Muscle layer of duodenum (tissue), 2 donors: Measurements from ENCODE around the gene FOSB.

ENCODE experiments used
- H3K27ac ChIP-seq: one replicate; pipeline ENCODE4 v1.7.0; 2013; ENCODE audit warnings: mild to moderate bottlenecking, low read length
- H3K27me3 ChIP-seq: one replicate; pipeline ENCODE4 v1.7.0; 2013; ENCODE audit warnings: low read depth, mild to moderate bottlenecking, control low read depth, low read length
- H3K36me3 ChIP-seq, 2 donors: one replicate each; pipeline ENCODE4 v1.7.0; 2013; ENCODE audit warnings: low read length in 2 of 2, control low read depth in 1 of 2, mild to moderate bottlenecking in 1 of 2; ENCODE audit not compliant: insufficient read depth in 2 of 2, control insufficient read depth in 1 of 2
- H3K4me1 ChIP-seq, 2 donors: one replicate each; pipeline ENCODE4 v1.7.0; 2013; ENCODE audit warnings: low read length in 2 of 2, mild to moderate bottlenecking in 2 of 2, control low read depth in 1 of 2, moderate library complexity in 1 of 2; ENCODE audit not compliant: insufficient read depth in 2 of 2, control insufficient read depth in 1 of 2
- H3K4me3 ChIP-seq, 2 donors: one replicate each; pipeline ENCODE4 v1.7.0; 2013; ENCODE audit warnings: low read length in 2 of 2, low read depth in 1 of 2, mild to moderate bottlenecking in 1 of 2
- H3K9me3 ChIP-seq, 2 donors: one replicate each; pipeline ENCODE4 v1.7.0; 2013; ENCODE audit warnings: low read length in 2 of 2, control low read depth in 1 of 2, mild to moderate bottlenecking in 1 of 2; ENCODE audit not compliant: control insufficient read depth in 1 of 2
- donor health status: healthy.

The FOSB gene

GRCh38 chr19:45488708-45489107, 20.9 kb downstream of the FOSB start:
- H3K27ac ChIP-seq = no peak overlapping the region
- no peaks in the 10 kb centered on the region for H3K27me3 ChIP-seq
- H3K9me3 ChIP-seq = no peaks in the 10 kb centered on the region
- no peak overlapping the region for H3K4me3 ChIP-seq
- H3K36me3 ChIP-seq = no peaks in the 10 kb centered on the region
- peaks cover 0 to 13% of the 10 kb centered on the region in 2 donors for H3K4me1 ChIP-seq

GRCh38 chr19:45489216-45489855, 21.5 kb downstream of the FOSB start:
- Histone ChIP-seq H3K27ac (no peak overlapping the region), H3K36me3 (no peaks in the 10 kb centered on the region), H3K4me1 (peaks cover 0 to 13% of the 10 kb centered on the region in 2 donors), H3K27me3 (no peaks in the 10 kb centered on the region), H3K9me3 (no peaks in the 10 kb centered on the region), H3K4me3 (no peak overlapping the region)

- Histone ChIP-seq H3K9me3 (no peaks in the 10 kb centered on the region), H3K4me1 (peaks cover 0 to 19% of the 10 kb centered on the region in 2 donors), H3K4me3 (peak overlapping the region; percentile 63 to 82), H3K36me3 (no peaks in the 10 kb centered on the region), H3K27me3 (peaks cover 10% of the 10 kb centered on the region), H3K27ac (no peak overlapping the region)
These were observed 24.4 kb downstream of the FOSB start for GRCh38 chr19:45492137-45492626.

- peaks cover 10% of the 10 kb centered on the region for H3K27me3 ChIP-seq
- no peaks in the 10 kb centered on the region for H3K36me3 ChIP-seq
- peaks cover 0 to 24% of the 10 kb centered on the region in 2 donors for H3K4me1 ChIP-seq
- H3K27ac ChIP-seq = no peak overlapping the region
- H3K4me3 ChIP-seq = peak overlapping the region; percentile 63 to 82
- no peaks in the 10 kb centered on the region for H3K9me3 ChIP-seq
These were observed 25.1 kb downstream of the FOSB start for GRCh38 chr19:45492627-45493470.

- Histone ChIP-seq H3K27ac (no peak overlapping the region), H3K4me1 (peaks cover 0 to 40% of the 10 kb centered on the region in 2 donors), H3K9me3 (no peaks in the 10 kb centered on the region), H3K4me3 (no peak overlapping the region), H3K27me3 (peaks cover 10% of the 10 kb centered on the region), H3K36me3 (no peaks in the 10 kb centered on the region)
These were observed 26.6 kb downstream of the FOSB start for GRCh38 chr19:45494261-45494916.

GRCh38 chr19:45495178-45495577, 27.4 kb downstream of the FOSB start:
- no peak overlapping the region for H3K27ac ChIP-seq
- no peak overlapping the region for H3K4me3 ChIP-seq
- H3K36me3 ChIP-seq = no peaks in the 10 kb centered on the region
- peaks cover 15% of the 10 kb centered on the region for H3K27me3 ChIP-seq
- peaks cover 0 to 45% of the 10 kb centered on the region in 2 donors for H3K4me1 ChIP-seq
- H3K9me3 ChIP-seq = no peaks in the 10 kb centered on the region

GRCh38 chr19:45496349-45496953, 28.7 kb downstream of the FOSB start:
- Histone ChIP-seq H3K9me3 (no peaks in the 10 kb centered on the region), H3K27ac (no peak overlapping the region), H3K36me3 (no peaks in the 10 kb centered on the region), H3K27me3 (peaks cover 15% of the 10 kb centered on the region), H3K4me1 (peaks cover 0 to 45% of the 10 kb centered on the region in 2 donors), H3K4me3 (peak overlapping the region; percentile 30 to 81)

GRCh38 chr19:45497791-45498190, 30.0 kb downstream of the FOSB start:
- Histone ChIP-seq H3K4me3 (no peak overlapping the region), H3K9me3 (no peaks in the 10 kb centered on the region), H3K27me3 (peaks cover 15% of the 10 kb centered on the region), H3K36me3 (no peaks in the 10 kb centered on the region), H3K4me1 (peaks cover 0 to 40% of the 10 kb centered on the region in 2 donors), H3K27ac (no peak overlapping the region)

- Histone ChIP-seq H3K4me3 (peak within 1 kb of the TSS; percentile 45 to 59), H3K36me3 (no peaks in the 10 kb centered on the region), H3K4me1 (peaks cover 0 to 35% of the 10 kb centered on the region in 2 donors), H3K27ac (no peak within 1 kb of the TSS), H3K27me3 (peaks cover 15% of the 10 kb centered on the region), H3K9me3 (no peaks in the 10 kb centered on the region)
These were observed 30.8 kb downstream of the FOSB start, which contains the start of gene PPM1N for GRCh38 chr19:45498411-45499195. Gene PPM1N (plus strand): TSS chr19:45498443. CDS start chr19:45498473, 30 bp downstream.
